AG04450 (cell line): Measurements from ENCODE around the gene APEH. TPM values are rescaled to one million over a fixed set of nuclear protein-coding genes. Genes with fewer than 3 reads are reported as not detected.

Experiments used
- CTCF ChIA-PET: fragments of 300-600, 350-600 bp; formaldehyde crosslinking; extraction: SDS; loops from one replicate; lab custom pipeline; 2022; ENCODE audit warnings: antibody characterized with exemption, inconsistent platforms; lab: Charles Lee
- POLR2A ChIA-PET: fragments of 350-600 bp; formaldehyde crosslinking; extraction: SDS; loops from one replicate; lab custom pipeline; 2021; ENCODE audit warnings: antibody characterized with exemption, inconsistent platforms; lab: Yijun Ruan, JAX
- DNase-seq: peaks from one replicate; pipeline ENCODE4 v3.0.0-alpha.2; 2011; ENCODE audit warnings: low read depth, low spot score
- H3K27ac ChIP-seq: one replicate; pipeline ENCODE4 v1.5.1; 2012; ENCODE audit warnings: low read depth, low read length, control low read depth
- H3K27me3 ChIP-seq: one replicate; pipeline ENCODE4 v1.6.0; 2012; ENCODE audit warnings: low read length; ENCODE audit not compliant: control insufficient read depth, insufficient read depth
- H3K4me3 ChIP-seq: 2 replicates; pipeline ENCODE4 v1.5.1; 2011; ENCODE audit warnings: mild to moderate bottlenecking, low read depth, low read length, control low read depth
- H3K9me3 ChIP-seq: 2 replicates; pipeline ENCODE4 v1.5.1; 2012; ENCODE audit warnings: low read length; ENCODE audit not compliant: control insufficient read depth, insufficient read depth
- CTCF ChIP-seq: IDR thresholded peaks from 2 replicates; pipeline ENCODE4 v1.5.1; 2011; ENCODE audit warnings: low read depth, low read length, control low read depth, inconsistent platforms
- polyA plus RNA-seq: library from polyadenylated mRNA; depleted of rRNA; stranded (reverse); fragments of >200 nt; gene quantifications from 2 replicates; pipeline ENCODE4 v1.2.3, GENCODE V29; 2011

The APEH gene
- polyA plus RNA-seq, 1 experiment: 85.3 TPM

- no peaks in the 10 kb centered on the region for H3K27me3 ChIP-seq
- no peak for TF ChIP-seq CTCF
- ChIA-PET POLR2A (interaction anchor here (0.6 kb wide), 1 partner anchor 241 kb away, joined by 3 read pairs; no protein-coding TSS in a partner anchor), CTCF (no interaction called here)
- no peaks in the 10 kb centered on the region for H3K9me3 ChIP-seq
- H3K27ac ChIP-seq: no peak overlapping the region
- DNase-seq: no peak
- no peak overlapping the region for H3K4me3 ChIP-seq
Observed at GRCh38 chr3:49699281-49699979, 25.3 kb downstream of the APEH start.

DNA sequence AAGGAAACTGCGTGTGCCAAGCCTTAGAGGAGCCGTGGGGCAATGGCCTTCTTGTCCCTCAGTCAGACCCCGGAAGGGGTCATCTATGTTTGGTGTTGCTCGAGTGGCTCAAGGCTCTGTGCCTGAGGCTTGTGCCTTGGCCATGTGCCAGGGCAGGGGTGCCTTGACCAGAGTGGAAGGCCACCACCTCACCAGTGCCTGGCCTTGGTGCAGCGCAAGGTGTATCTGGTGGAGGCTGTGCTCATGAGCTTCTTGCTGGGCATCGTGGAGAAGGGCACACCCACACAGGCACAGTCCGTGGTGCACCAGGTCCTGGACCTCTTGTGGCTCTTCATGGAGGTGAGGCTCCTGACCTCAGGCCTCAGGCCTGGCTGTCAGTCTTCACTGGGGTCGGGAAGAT is 25.9 kb downstream of the APEH start:
- CTCF ChIA-PET: no interaction called here

GRCh38 chr3:49700453-49701128 is 26.4 kb downstream of the APEH start:
- Histone ChIP-seq H3K27me3 (no peaks in the 10 kb centered on the region), H3K4me3 (no peak overlapping the region), H3K27ac (no peak overlapping the region), H3K9me3 (no peaks in the 10 kb centered on the region)
- POLR2A ChIA-PET: no interaction called here
- CTCF ChIA-PET: interaction anchor here (0.5 to 1.9 kb wide), 11 partner anchors 8 to 414 kb away, joined by 3 to 16 read pairs (median 4); no protein-coding TSS in a partner anchor
- TF ChIP-seq CTCF: 0 out of 2 replicates have a peak, but pooled peaks have one; percentile 4
- no peak for DNase-seq

More for the DNA sequence above, 25.9 kb downstream of the APEH start:
- Histone ChIP-seq H3K4me3 (no peak overlapping the region), H3K9me3 (no peaks in the 10 kb centered on the region), H3K27ac (no peak overlapping the region), H3K27me3 (no peaks in the 10 kb centered on the region)
- TF ChIP-seq CTCF: no peak
- POLR2A ChIA-PET: interaction anchor here (0.6 kb wide), 1 partner anchor 240 kb away, joined by 3 read pairs; no protein-coding TSS in a partner anchor
- no peak for DNase-seq

DNA sequence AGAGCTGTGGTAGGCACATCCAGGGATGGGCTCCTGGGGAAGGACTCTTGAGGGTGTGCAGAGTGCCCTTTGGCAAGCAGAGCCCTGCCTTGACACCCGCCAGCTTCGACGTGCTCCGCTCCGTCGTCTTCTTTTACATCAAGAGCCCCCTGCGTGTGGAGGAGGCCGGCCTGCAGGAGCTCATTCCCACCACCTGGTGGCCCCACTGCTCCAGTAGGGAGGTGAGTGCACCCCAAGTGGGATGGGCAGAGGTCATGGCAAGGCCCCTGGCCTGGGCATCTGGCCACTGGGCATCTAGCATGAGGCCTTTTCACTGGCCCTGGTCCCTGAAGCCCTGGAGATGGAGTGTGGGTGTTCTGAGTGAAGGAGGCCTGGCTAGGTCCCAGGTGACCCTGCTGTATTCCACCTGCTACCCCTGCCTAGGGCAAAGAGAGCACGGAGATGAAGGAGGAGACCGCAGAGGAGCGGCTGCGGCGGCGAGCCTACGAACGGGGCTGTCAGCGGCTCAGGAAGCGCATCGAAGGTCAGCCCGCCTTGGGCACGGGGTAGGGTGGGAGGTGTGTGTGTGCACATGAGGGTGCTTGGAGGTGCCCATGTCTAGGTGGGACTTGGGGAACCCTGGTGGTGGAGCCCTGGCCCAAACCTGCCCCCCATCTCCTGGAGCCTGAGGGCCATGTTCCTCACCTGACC is 27.4 kb downstream of the APEH start:
- TF ChIP-seq CTCF: peak; percentile 55
- Histone ChIP-seq H3K27ac (no peak overlapping the region), H3K27me3 (no peaks in the 10 kb centered on the region), H3K4me3 (no peak overlapping the region), H3K9me3 (no peaks in the 10 kb centered on the region)
- ChIA-PET CTCF (interaction anchor here (0.5 to 1.9 kb wide), 10 partner anchors 9 to 413 kb away, joined by 3 to 16 read pairs (median 4); no protein-coding TSS in a partner anchor), POLR2A (interaction anchor here (1.5 kb wide), 1 partner anchor 10 kb away, joined by 5 read pairs; no protein-coding TSS in a partner anchor)
- no peak for DNase-seq
